Epithelial cell of esophagus (primary cell): ENCODE measurements around the gene ATP11A.

ENCODE experiments used
- DNase-seq: peaks from one replicate; pipeline ENCODE4 v3.0.0; 2010; ENCODE audit warnings: low read depth
- H3K4me3 ChIP-seq: 2 replicates; pipeline ENCODE4 v1.5.1; 2011; ENCODE audit warnings: mild to moderate bottlenecking, low read length, control low read depth
- CTCF ChIP-seq: IDR thresholded peaks from 2 replicates; pipeline ENCODE4 v1.5.1; 2011; ENCODE audit warnings: low read depth, mild to moderate bottlenecking, low read length, control low read depth, inconsistent platforms; ENCODE audit not compliant: insufficient read depth; ENCODE audit errors: missing control alignments

The ATP11A gene

GRCh38 chr13:112874751-112875300 lies 185.0 kb downstream of the ATP11A start:
- no peak for TF ChIP-seq CTCF
- no peak for DNase-seq
- H3K4me3 ChIP-seq, result no peak overlapping the region

- TF ChIP-seq CTCF, result no peak
- H3K4me3 ChIP-seq, result no peak overlapping the region
- DNase-seq, result no peak
Measured at GRCh38 chr13:112875627-112876026, 185.8 kb downstream of the ATP11A start.

GRCh38 chr13:112876305-112877000 lies 186.6 kb downstream of the ATP11A start:
- TF ChIP-seq CTCF, result no peak
- no peak overlapping the region for H3K4me3 ChIP-seq
- no peak for DNase-seq

GRCh38 chr13:112877066-112877465 lies 187.2 kb downstream of the ATP11A start:
- no peak for DNase-seq
- H3K4me3 ChIP-seq, result no peak overlapping the region
- no peak for TF ChIP-seq CTCF

GRCh38 chr13:112877539-112877938 lies 187.7 kb downstream of the ATP11A start:
- no peak for DNase-seq
- no peak overlapping the region for H3K4me3 ChIP-seq
- no peak for TF ChIP-seq CTCF

GRCh38 chr13:112877976-112878955 lies 188.4 kb downstream of the ATP11A start:
- no peak for TF ChIP-seq CTCF

More at GRCh38 chr13:112877976-112878955, 188.4 kb downstream of the ATP11A start:
- no peak overlapping the region for H3K4me3 ChIP-seq
- no peak for DNase-seq
